ENCODE results near the gene KRT4. TPM values are rescaled to one million over a fixed set of nuclear protein-coding genes. Genes with fewer than 3 reads are reported as not detected.

Gene KRT4
- total RNA-seq, 1 donor from 2014 or later = not detected

GRCh38 chr12:52782502-52782901, 31.4 kb downstream of the KRT4 start:
- intact Hi-C loops (cut with DNase I) = no loop called here

DNA sequence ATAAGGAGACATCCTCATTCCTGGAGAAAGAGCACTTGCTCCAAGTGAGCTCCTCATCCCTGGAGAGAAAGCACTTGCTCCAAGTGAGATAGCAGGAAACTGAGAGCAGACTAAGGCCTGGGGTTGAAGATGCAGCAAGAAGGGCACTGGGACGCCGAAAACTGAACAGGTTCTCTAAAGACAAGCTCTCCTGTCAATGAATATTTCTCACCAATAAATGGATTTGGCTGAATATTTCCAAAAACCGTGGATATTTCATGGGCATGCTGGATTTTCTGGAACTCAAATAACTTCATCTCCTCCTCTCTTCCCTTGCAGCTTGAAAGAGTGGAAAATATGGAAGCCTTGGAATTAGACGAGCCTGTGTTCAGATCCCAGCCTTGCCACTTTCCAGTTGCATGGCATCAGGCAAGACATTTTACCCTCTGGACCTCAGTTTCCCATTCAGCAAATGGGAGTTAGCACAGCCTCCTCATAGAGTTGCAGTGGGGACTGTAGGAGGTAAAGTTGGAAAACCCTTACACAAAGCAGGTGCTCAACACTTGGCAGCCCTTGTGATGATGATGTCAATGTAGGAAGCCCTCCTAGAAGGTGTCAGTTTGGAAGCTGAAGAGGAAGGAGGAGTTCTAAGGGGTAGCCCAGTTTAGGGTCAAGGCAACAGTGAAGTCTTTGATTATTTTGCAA, 32.4 kb downstream of the KRT4 start:
- intact Hi-C loops (cut with DNase I) = no loop called here
- H3K27ac ChIP-seq = no peak overlapping the region
- no peaks in the 10 kb centered on the region for H3K36me3 ChIP-seq
- no peaks in the 10 kb centered on the region for H3K4me1 ChIP-seq
- no peak for DNase-seq (ENCODE audit: low spot score in 2 of 2)
- TF ChIP-seq, protein P1, sequence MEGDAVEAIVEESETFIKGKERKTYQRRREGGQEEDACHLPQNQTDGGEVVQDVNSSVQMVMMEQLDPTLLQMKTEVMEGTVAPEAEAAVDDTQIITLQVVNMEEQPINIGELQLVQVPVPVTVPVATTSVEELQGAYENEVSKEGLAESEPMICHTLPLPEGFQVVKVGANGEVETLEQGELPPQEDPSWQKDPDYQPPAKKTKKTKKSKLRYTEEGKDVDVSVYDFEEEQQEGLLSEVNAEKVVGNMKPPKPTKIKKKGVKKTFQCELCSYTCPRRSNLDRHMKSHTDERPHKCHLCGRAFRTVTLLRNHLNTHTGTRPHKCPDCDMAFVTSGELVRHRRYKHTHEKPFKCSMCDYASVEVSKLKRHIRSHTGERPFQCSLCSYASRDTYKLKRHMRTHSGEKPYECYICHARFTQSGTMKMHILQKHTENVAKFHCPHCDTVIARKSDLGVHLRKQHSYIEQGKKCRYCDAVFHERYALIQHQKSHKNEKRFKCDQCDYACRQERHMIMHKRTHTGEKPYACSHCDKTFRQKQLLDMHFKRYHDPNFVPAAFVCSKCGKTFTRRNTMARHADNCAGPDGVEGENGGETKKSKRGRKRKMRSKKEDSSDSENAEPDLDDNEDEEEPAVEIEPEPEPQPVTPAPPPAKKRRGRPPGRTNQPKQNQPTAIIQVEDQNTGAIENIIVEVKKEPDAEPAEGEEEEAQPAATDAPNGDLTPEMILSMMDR (IDR thresholded peaks at IDR 0.05) = no peak
- no peaks in the 10 kb centered on the region for H3K27me3 ChIP-seq
- no peak overlapping the region for H3K4me3 ChIP-seq
- no peaks in the 10 kb centered on the region for H3K9me3 ChIP-seq

More at GRCh38 chr12:52782502-52782901, 31.4 kb downstream of the KRT4 start:
- Histone ChIP-seq H3K36me3 (no peaks in the 10 kb centered on the region), H3K4me3 (no peak overlapping the region), H3K27ac (no peak overlapping the region), H3K27me3 (no peaks in the 10 kb centered on the region), H3K9me3 (no peaks in the 10 kb centered on the region), H3K4me1 (no peaks in the 10 kb centered on the region)
- TF ChIP-seq, protein P1 (IDR thresholded peaks at IDR 0.05) = no peak
- no peak for DNase-seq (ENCODE audit: low spot score in 2 of 2)

GRCh38 chr12:52779914-52780313, 34.0 kb downstream of the KRT4 start:
- H3K9me3 ChIP-seq = no peaks in the 10 kb centered on the region
- TF ChIP-seq, protein P1 (IDR thresholded peaks at IDR 0.05) = no peak
- H3K36me3 ChIP-seq = no peaks in the 10 kb centered on the region
- H3K27ac ChIP-seq = no peak overlapping the region
- DNase-seq (ENCODE audit: low spot score in 2 of 2) = no peak
- no peaks in the 10 kb centered on the region for H3K27me3 ChIP-seq
- H3K4me3 ChIP-seq = no peak overlapping the region
- no peaks in the 10 kb centered on the region for H3K4me1 ChIP-seq
- intact Hi-C loops (cut with DNase I) = no loop called here

DNA sequence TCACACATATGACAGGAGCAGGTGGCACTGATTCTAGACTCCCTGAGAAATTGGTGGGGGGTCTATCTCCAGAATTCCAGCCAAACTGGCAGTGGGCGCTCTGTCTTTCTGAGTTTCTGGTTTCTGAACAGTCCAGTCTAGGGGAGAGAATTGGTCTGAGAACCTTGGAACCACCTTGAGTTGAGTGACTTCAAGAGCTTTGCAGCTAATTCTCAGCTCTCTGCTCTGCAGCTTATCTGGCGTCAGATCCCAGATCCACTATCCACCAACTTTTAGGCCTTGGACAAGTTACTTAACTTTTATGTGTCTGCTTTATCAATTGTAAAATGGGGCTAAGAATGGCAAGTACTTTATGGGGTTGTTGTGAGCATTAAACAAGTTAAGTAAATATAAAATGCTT, 35.1 kb downstream of the KRT4 start:
- no peaks in the 10 kb centered on the region for H3K4me1 ChIP-seq
- H3K36me3 ChIP-seq = no peaks in the 10 kb centered on the region
- intact Hi-C loops (cut with DNase I) = no loop called here
- H3K4me3 ChIP-seq = no peak overlapping the region
- H3K27ac ChIP-seq = no peak overlapping the region
- H3K9me3 ChIP-seq = no peaks in the 10 kb centered on the region
- no peak for DNase-seq (ENCODE audit: low spot score in 2 of 2)
- TF ChIP-seq, protein P1 (IDR thresholded peaks at IDR 0.05) = no peak
- no peaks in the 10 kb centered on the region for H3K27me3 ChIP-seq

GRCh38 chr12:52777566-52777965, 36.4 kb downstream of the KRT4 start:
- no peaks in the 10 kb centered on the region for H3K9me3 ChIP-seq
- H3K4me3 ChIP-seq = no peak overlapping the region
- no peak overlapping the region for H3K27ac ChIP-seq
- H3K4me1 ChIP-seq = no peaks in the 10 kb centered on the region
- no peaks in the 10 kb centered on the region for H3K27me3 ChIP-seq
- TF ChIP-seq, protein P1 (IDR thresholded peaks at IDR 0.05) = no peak
- intact Hi-C loops (cut with DNase I) = no loop called here
- no peaks in the 10 kb centered on the region for H3K36me3 ChIP-seq
- DNase-seq (ENCODE audit: low spot score in 2 of 2) = no peak
